Measurements from ENCODE around the gene COL6A1.

GRCh38 chr21:45987121-45987711 lies 5.6 kb downstream of the COL6A1 start:
- TF ChIP-seq CTCF (conservative IDR thresholded peaks at IDR 0.05 in 1 of 2, IDR thresholded peaks at IDR 0.05 in 1 of 2; ENCODE audit: low read depth in 1 of 2, low read length in 2 of 2) (no peak), EZH2 (IDR thresholded peaks at IDR 0.05; ENCODE audit: low read length, missing control alignments) (no peak)
